ENCODE data around the gene WASF3.

- TF ChIP-seq CTCF (IDR thresholded peaks at IDR 0.05) (no peak), POLR2A (IDR thresholded peaks at IDR 0.05) (no peak)
Measured at GRCh38 chr13:26727122-26727521, 169.6 kb downstream of the WASF3 start.
